Measurements from ENCODE around the gene MED31.
A peak's percentile ranks its signal among the peaks of the same experiment; 100 is the strongest.

The MED31 gene

DNA sequence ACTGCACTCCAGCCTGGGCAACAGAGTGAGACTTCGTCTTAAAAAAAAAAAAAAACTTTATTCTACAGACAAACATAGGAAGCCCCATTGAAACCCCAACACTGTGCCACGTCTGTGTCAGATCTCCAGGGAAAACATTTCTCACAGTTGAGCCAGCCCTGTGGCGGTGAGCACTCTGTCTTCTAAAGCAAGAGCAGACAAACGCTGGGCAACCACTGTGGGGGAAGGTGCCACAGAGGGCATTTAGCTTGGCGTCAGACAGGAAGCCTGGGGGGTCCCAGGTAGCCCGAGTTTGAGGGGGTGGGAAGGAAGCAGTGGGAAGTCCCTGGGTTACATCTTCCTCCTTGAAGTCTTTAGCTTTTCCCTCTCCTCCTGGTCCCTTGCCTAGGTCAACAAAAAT, 16.1 kb upstream of the MED31 start:
- peaks cover 0 to 7% of the 10 kb centered on the region in 2 experiments; a peak in 2 of 3 replicates for H3K36me3 ChIP-seq (ENCODE audit: control insufficient read depth in 2 of 2, insufficient read depth in 1 of 2, low read length in 2 of 2)
- ChIA-PET POLR2A (interaction anchor here (0.9 kb wide), 1 partner anchor 26 kb away, joined by 3 read pairs; no protein-coding TSS in a partner anchor), CTCF (interaction anchor here (0.6 to 3.2 kb wide), 9 partner anchors 30 to 469 kb away, joined by 3 to 72 read pairs (median 6); no protein-coding TSS in a partner anchor)
- H3K4me3 ChIP-seq (ENCODE audit: low read depth, low read length) = no peak overlapping the region
- TF ChIP-seq ZNF747 (tag by site-specific recombination; IDR thresholded peaks at IDR 0.05) (no peak), SP7 (tag by site-specific recombination; IDR thresholded peaks at IDR 0.05) (no peak), ZNF558 (tag by site-specific recombination; IDR thresholded peaks at IDR 0.05) (no peak), ZNF791 (tag by site-specific recombination; IDR thresholded peaks at IDR 0.05) (no peak), OVOL3 (tag by site-specific recombination; IDR thresholded peaks at IDR 0.05) (no peak), ZFP69B (tag by site-specific recombination; IDR thresholded peaks at IDR 0.05) (no peak), ZNF585B (tag by site-specific recombination; IDR thresholded peaks at IDR 0.05) (no peak), IKZF3 (tag by site-specific recombination; IDR thresholded peaks at IDR 0.05) (no peak)
- no peak overlapping the region for H3K27ac ChIP-seq (ENCODE audit: extremely low read depth, low read depth, low read length)
- H3K9me3 ChIP-seq (ENCODE audit: control insufficient read depth, insufficient read depth, low read depth, low read length) = no peaks in the 10 kb centered on the region
- no peaks in the 10 kb centered on the region for H3K4me1 ChIP-seq (ENCODE audit: control insufficient read depth, insufficient read depth, low read length)

DNA sequence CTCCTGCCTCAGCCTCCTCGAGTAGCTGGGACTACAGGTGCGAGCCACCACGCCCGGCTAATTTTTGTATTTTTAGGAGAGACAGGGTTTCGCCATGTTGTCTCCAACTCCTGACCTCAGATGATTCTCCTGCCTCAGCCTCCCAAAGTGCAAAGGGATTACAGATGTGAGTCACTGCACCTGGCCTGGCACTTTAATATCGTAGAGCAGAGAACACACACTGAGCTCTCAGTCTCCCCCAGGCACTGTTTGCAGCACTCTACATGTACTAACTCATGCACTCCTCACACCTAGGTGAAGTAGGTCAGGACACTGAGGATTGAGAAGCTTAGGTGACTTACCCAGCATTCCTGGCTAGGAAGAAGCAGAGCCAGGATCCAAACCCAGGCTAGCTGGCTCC, 15.2 kb upstream of the MED31 start:
- Histone ChIP-seq H3K4me1 (ENCODE audit: control insufficient read depth, insufficient read depth, low read length) (no peaks in the 10 kb centered on the region), H3K4me3 (ENCODE audit: low read depth, low read length) (no peak overlapping the region), H3K27ac (ENCODE audit: extremely low read depth, low read depth, low read length) (no peak overlapping the region), H3K36me3 (ENCODE audit: control insufficient read depth in 2 of 2, insufficient read depth in 1 of 2, low read length in 2 of 2) (peaks cover 0 to 7% of the 10 kb centered on the region in 2 experiments; a peak in 2 of 3 replicates), H3K9me3 (ENCODE audit: control insufficient read depth, insufficient read depth, low read depth, low read length) (no peaks in the 10 kb centered on the region)
- CTCF ChIA-PET = interaction anchor here (0.6 to 3.2 kb wide), 34 partner anchors 12 to 470 kb away, joined by 3 to 72 read pairs (median 5); partner anchors contain the start of gene SLC13A5
- 0 out of 2 replicates have a peak, but pooled peaks have one; percentile 1 for TF ChIP-seq PBX3 (CRISPR knock-in tag; IDR thresholded peaks at IDR 0.05)
- TF ChIP-seq OSR2 (tag by site-specific recombination; IDR thresholded peaks at IDR 0.05) = no peak
- TF ChIP-seq ZNF658 (tag by site-specific recombination; IDR thresholded peaks at IDR 0.05) = no peak
- POLR2A ChIA-PET = interaction anchor here (1.5 kb wide), 1 partner anchor 25 kb away, joined by 3 read pairs; no protein-coding TSS in a partner anchor

DNA sequence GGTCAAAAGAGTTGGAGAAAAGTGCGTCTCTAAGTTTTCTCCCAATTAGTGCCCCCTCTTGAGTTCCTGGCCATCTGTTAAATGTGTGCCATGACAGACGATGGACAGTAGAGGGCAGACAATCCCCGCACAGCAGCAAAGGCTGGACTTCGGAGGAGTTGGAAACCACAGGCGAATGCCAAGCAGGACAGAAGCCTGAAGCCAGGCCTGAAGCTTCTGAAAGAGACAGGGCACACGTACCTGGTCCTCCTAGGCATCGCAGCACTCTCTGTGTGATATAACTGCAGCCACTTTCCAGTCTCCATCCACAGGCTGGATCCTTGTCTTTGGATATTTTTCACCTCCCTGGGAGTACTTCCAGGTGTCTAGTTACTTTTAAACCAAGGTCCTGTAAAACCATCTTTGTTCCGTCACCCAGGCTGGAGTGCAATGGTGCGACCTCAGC, 14.7 kb upstream of the MED31 start:
- POLR2A ChIA-PET = interaction anchor here (1.5 kb wide), 1 partner anchor 25 kb away, joined by 3 read pairs; no protein-coding TSS in a partner anchor
- CTCF ChIA-PET = interaction anchor here (0.6 to 3.2 kb wide), 35 partner anchors 12 to 471 kb away, joined by 3 to 72 read pairs (median 5); partner anchors contain the start of gene SLC13A5
- Histone ChIP-seq H3K9me3 (ENCODE audit: control insufficient read depth, insufficient read depth, low read depth, low read length) (no peaks in the 10 kb centered on the region), H3K36me3 (ENCODE audit: control insufficient read depth in 2 of 2, insufficient read depth in 1 of 2, low read length in 2 of 2) (peaks cover 0 to 7% of the 10 kb centered on the region in 2 experiments; a peak in 2 of 3 replicates), H3K4me1 (ENCODE audit: control insufficient read depth, insufficient read depth, low read length) (no peaks in the 10 kb centered on the region), H3K4me3 (ENCODE audit: low read depth, low read length) (no peak overlapping the region), H3K27ac (ENCODE audit: extremely low read depth, low read depth, low read length) (no peak overlapping the region)
- TF ChIP-seq ZNF274 (IDR thresholded peaks at IDR 0.05; ENCODE audit: low read length) (no peak), ZNF274 (tag by site-specific recombination; IDR thresholded peaks at IDR 0.05; ENCODE audit: borderline replicate concordance) (no peak), GLI4 (tag by site-specific recombination; IDR thresholded peaks at IDR 0.05) (no peak), SALL2 (tag by site-specific recombination; IDR thresholded peaks at IDR 0.05; ENCODE audit: borderline replicate concordance) (no peak), ZBTB48 (tag by site-specific recombination; IDR thresholded peaks at IDR 0.05) (no peak), PBX3 (CRISPR knock-in tag; IDR thresholded peaks at IDR 0.05) (0 out of 2 replicates have a peak, but pooled peaks have one; percentile 17), ZBTB17 (tag by site-specific recombination; IDR thresholded peaks at IDR 0.05) (0 out of 2 replicates have a peak, but pooled peaks have one; percentile 22), ZNF585B (tag by site-specific recombination; IDR thresholded peaks at IDR 0.05) (no peak), ZNF792 (tag by site-specific recombination; IDR thresholded peaks at IDR 0.05) (no peak), ZNF248 (tag by site-specific recombination; IDR thresholded peaks at IDR 0.05) (no peak), ZNF654 (tag by site-specific recombination; IDR thresholded peaks at IDR 0.05; ENCODE audit: low read depth) (peak; percentile 97), ZSCAN18 (tag by site-specific recombination; IDR thresholded peaks at IDR 0.05) (no peak), ZNF791 (tag by site-specific recombination; IDR thresholded peaks at IDR 0.05) (no peak), ZNF362 (tag by site-specific recombination; IDR thresholded peaks at IDR 0.05) (no peak), ZNF404 (tag by site-specific recombination; IDR thresholded peaks at IDR 0.05) (no peak)

All from HEK293 (cell line).